ENCODE measurements around the gene CD79A. TPM values are rescaled to one million over a fixed set of nuclear protein-coding genes. Genes with fewer than 3 reads are reported as not detected.
A peak's percentile ranks its signal among the peaks of the same experiment; 100 is the strongest.

The CD79A gene
- total RNA-seq, 3 donors from 2014 or later = 0.80 to 2.9 (median 1.8) TPM

DNA sequence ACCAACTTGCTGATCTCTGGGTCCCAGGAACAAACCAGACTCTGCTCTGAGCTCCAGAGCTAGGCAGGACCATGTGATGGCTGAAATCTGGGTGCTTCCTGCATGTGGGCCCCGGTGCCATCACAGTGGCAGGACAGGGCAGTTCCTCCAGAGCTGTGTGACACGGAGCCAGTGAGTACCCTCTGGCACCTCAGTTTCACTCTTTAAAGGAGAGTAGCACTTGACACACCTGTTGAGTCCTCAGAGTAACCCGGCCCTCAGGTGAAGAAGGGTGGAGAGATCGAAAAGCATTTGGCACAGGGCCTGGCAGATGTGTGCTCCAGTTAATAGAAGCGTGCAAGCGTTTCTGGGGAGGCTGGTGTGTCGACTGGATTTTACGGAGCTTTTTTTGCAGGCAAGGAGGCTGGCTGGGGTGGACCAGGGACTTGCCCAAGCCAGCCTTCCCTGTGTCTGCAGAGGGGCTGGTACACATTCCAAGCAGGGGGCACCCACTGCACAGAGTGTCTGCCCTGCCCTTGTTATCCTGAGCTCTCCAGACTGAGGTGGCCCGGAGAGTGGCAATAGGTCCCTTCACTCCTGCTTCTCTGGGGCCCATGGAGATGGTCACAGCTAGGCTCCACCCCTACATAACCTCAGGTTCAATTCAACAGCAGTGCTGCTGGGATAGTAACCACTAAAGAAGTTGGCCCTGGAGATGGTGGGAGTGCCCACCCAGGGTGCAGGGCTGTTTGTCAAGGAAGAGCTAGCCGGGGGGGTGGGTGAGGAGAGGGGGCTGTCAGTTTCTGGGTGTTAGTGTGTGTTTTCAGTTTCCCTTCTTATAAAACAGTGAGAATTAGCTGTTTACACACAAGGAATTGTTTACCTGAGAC, 8.7 kb upstream of the CD79A start:
- H3K4me1 ChIP-seq = peaks cover 7 to 11% of the 10 kb centered on the region in 2 donors

DNA sequence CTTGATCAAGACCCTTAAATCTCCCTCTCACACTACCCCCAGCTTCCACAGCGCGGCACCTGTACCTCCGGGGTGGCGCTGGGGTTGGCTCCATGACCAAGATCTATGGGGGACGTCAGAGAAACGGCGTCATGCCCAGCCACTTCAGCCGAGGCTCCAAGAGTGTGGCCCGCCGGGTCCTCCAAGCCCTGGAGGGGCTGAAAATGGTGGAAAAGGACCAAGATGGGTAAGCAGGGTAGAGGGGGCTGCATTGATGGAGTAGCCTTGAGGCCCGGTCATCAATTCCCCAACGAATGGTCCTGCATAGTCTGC, 8.1 kb upstream of the CD79A start:
- Histone ChIP-seq H3K9me3 (no peaks in the 10 kb centered on the region), H3K4me1 (peaks cover 7 to 11% of the 10 kb centered on the region in 2 donors), H3K27ac (no peak overlapping the region), H3K36me3 (no peaks in the 10 kb centered on the region), H3K4me3 (no peak overlapping the region), H3K27me3 (no peaks in the 10 kb centered on the region)
- intact Hi-C loops (cut with DNase I; ENCODE audit: low total_unique reads) = no loop called here
- no peak for DNase-seq (ENCODE audit: low spot score in 2 of 2)
- TF ChIP-seq POLR2A (IDR thresholded peaks at IDR 0.05) (no peak), POLR2AphosphoS5 (IDR thresholded peaks at IDR 0.05) (no peak)
- TF ChIP-seq, protein P1, sequence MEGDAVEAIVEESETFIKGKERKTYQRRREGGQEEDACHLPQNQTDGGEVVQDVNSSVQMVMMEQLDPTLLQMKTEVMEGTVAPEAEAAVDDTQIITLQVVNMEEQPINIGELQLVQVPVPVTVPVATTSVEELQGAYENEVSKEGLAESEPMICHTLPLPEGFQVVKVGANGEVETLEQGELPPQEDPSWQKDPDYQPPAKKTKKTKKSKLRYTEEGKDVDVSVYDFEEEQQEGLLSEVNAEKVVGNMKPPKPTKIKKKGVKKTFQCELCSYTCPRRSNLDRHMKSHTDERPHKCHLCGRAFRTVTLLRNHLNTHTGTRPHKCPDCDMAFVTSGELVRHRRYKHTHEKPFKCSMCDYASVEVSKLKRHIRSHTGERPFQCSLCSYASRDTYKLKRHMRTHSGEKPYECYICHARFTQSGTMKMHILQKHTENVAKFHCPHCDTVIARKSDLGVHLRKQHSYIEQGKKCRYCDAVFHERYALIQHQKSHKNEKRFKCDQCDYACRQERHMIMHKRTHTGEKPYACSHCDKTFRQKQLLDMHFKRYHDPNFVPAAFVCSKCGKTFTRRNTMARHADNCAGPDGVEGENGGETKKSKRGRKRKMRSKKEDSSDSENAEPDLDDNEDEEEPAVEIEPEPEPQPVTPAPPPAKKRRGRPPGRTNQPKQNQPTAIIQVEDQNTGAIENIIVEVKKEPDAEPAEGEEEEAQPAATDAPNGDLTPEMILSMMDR (IDR thresholded peaks at IDR 0.05) = no peak

More for the DNA sequence above, 8.7 kb upstream of the CD79A start:
- no peaks in the 10 kb centered on the region for H3K27me3 ChIP-seq
- no peak overlapping the region for H3K4me3 ChIP-seq
- no peaks in the 10 kb centered on the region for H3K36me3 ChIP-seq
- intact Hi-C loops (cut with DNase I; ENCODE audit: low total_unique reads) = no loop called here
- no peak for DNase-seq (ENCODE audit: low spot score in 2 of 2)
- no peaks in the 10 kb centered on the region for H3K9me3 ChIP-seq
- TF ChIP-seq POLR2A (IDR thresholded peaks at IDR 0.05) (no peak), POLR2AphosphoS5 (IDR thresholded peaks at IDR 0.05) (no peak)
- TF ChIP-seq, protein P1 (IDR thresholded peaks at IDR 0.05) = no peak
- H3K27ac ChIP-seq = peak overlapping the region in 1 of 2 donors; percentile 19

DNA sequence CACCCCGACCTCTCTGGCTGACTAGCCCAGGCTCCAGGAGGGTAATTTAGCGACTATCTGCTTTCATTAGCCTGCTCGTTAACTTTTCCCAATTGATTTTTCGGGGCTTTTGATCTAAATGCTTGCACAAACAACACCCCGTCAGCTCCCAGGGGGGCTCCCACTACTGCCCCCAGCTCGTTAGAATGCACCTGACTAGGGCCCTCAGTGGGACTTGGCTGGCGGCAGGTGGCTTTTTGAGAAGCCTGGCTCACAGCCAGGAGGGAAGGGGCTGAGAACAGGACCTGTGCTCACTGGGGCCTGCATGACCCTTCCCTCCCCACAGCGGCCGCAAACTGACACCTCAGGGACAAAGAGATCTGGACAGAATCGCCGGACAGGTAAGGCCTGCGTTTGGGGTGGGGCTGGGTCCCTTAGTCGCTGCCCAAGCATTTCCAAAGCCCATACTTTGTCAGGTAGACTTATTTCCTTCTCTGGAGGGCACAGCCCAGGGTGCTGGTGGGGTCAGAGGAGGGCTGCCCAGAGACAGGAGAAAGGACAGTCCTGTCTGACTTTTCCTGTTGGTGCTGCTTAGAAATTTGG, 7.6 kb upstream of the CD79A start:
- Histone ChIP-seq H3K4me1 (peaks cover 2 to 11% of the 10 kb centered on the region in 2 donors), H3K27ac (no peak overlapping the region), H3K27me3 (no peaks in the 10 kb centered on the region), H3K4me3 (no peak overlapping the region), H3K9me3 (no peaks in the 10 kb centered on the region), H3K36me3 (no peaks in the 10 kb centered on the region)
- no peak for DNase-seq (ENCODE audit: low spot score in 2 of 2)
- no peak for TF ChIP-seq POLR2AphosphoS5 (IDR thresholded peaks at IDR 0.05)
- TF ChIP-seq, protein P1 (IDR thresholded peaks at IDR 0.05) = no peak
- no peak for TF ChIP-seq POLR2A (IDR thresholded peaks at IDR 0.05)
- intact Hi-C loops (cut with DNase I; ENCODE audit: low total_unique reads) = no loop called here

DNA sequence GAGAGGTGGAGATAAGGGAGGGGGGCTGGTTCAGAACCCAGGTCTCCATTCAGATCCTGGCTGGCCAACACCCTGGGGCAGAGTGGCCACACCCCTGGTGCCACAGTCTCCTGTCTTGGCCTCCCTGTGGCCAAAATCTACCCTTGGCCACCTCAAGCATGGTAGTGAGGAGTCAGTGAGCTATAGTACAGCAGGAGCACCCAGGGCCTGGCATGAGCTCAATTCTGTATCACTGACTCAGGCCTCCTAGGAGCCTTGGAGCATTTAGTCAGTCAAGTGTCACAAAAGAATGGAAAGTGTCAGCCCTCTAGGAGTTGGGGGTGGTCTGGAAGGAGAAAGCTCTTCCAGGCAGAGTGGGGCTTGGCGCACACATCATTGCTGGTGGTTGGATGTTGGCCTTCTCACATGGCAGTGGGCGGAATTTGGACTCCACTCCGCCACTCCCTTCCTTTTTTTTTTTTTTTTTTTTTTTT, 6.6 kb upstream of the CD79A start:
- intact Hi-C loops (cut with DNase I; ENCODE audit: low total_unique reads) = no loop called here
- H3K9me3 ChIP-seq = no peaks in the 10 kb centered on the region
- H3K4me1 ChIP-seq = peaks cover 0 to 11% of the 10 kb centered on the region in 2 donors
- peak overlapping the region in 1 of 2 donors; percentile 19 for H3K27ac ChIP-seq
- no peak for TF ChIP-seq POLR2AphosphoS5 (IDR thresholded peaks at IDR 0.05)
- TF ChIP-seq, protein P1 (IDR thresholded peaks at IDR 0.05) = no peak
- no peak for DNase-seq (ENCODE audit: low spot score in 2 of 2)
- no peaks in the 10 kb centered on the region for H3K27me3 ChIP-seq
- H3K4me3 ChIP-seq = no peak overlapping the region
- H3K36me3 ChIP-seq = no peaks in the 10 kb centered on the region

Measured in breast epithelium (tissue), 4 donors.